ENCODE measurements around the gene PARD3B. TPM values are rescaled to one million over a fixed set of nuclear protein-coding genes. Genes with fewer than 3 reads are reported as not detected.

Gene PARD3B
- total and polyA plus RNA-seq, 2 of the 4 experiments (the other 2 are of a cell fraction) = 3.3 to 15.6 TPM

- 100% methylated on average over 1 of the region's 6 CpGs; no CpG with 5 or more reads in 1 of the 2 experiments for WGBS, 2 experiments (ENCODE audit: extremely low coverage in 2 of 2, insufficient read length in 1 of 2)
- CTCF ChIA-PET = no interaction called here
- dilution Hi-C loops (cut with HindIII; ENCODE audit: low sequenced_read_pairs, unreplicated experiment) = no loop called here
Observed at GRCh38 chr2:205500951-205501350, 955.7 kb downstream of the PARD3B start.

More at GRCh38 chr2:205500951-205501350, 955.7 kb downstream of the PARD3B start:
- H4K20me1 ChIP-seq (ENCODE audit: insufficient read depth, low read length) = no peaks in the 10 kb centered on the region
- intact Hi-C loops (cut with micrococcal nuclease) (no loop called here), in situ Hi-C loops (cut with MboI; ENCODE audit: low sequenced_read_pairs) (no loop called here)
- H2AK9ac ChIP-seq (replicated peaks; ENCODE audit: low read depth, low read length, poor library complexity) = no peak overlapping the region
- H2BK120ac ChIP-seq (ENCODE audit: low read depth, low read length) = no peak overlapping the region
- no peak overlapping the region for H3K4me3 ChIP-seq (ENCODE audit: insufficient read depth, low read depth, low read length)
- H3K18ac ChIP-seq (ENCODE audit: low read depth, low read length) = no peak overlapping the region
- no peak overlapping the region for H4K5ac ChIP-seq (ENCODE audit: low read depth, low read length)
- H3K4me1 ChIP-seq (ENCODE audit: control insufficient read depth, insufficient read depth, low read length) = peaks cover 8% of the 10 kb centered on the region
- no peaks in the 10 kb centered on the region for H3K27me3 ChIP-seq (ENCODE audit: control insufficient read depth, insufficient read depth, low read length)
- H3K4ac ChIP-seq (ENCODE audit: low read depth, low read length) = no peak overlapping the region
- no peak overlapping the region for H2BK5ac ChIP-seq (ENCODE audit: low read depth, low read length, poor library complexity, severe bottlenecking)
- no peak overlapping the region for H3K56ac ChIP-seq (ENCODE audit: extremely low read depth, insufficient read depth, low read length)
- H2AK5ac ChIP-seq (ENCODE audit: low read depth, low read length) = no peak overlapping the region
- no peak overlapping the region for H4K8ac ChIP-seq (ENCODE audit: low read depth in 2 of 2, low read length in 2 of 2)
- ATAC-seq (ENCODE audit: low read depth) (no peak), DNase-seq (no peak)
- H3K27ac ChIP-seq (ENCODE audit: insufficient read depth, low read length) = no peak overlapping the region
- no peak overlapping the region for H2BK20ac ChIP-seq (ENCODE audit: low read depth, low read length)
- H3K9ac ChIP-seq (ENCODE audit: low read depth, low read length) = no peak overlapping the region
- BruUV-seq (replicated peaks) = no TSS peak
- POLR2A ChIA-PET (ENCODE audit: unreplicated experiment) = no interaction called here
- no peak overlapping the region for H2BK15ac ChIP-seq (ENCODE audit: low read depth, low read length)
- no peak overlapping the region for H3K4me2 ChIP-seq (ENCODE audit: low read depth, low read length)
- H4K91ac ChIP-seq (ENCODE audit: insufficient read depth, low read depth, low read length) = no peak overlapping the region
- no peak overlapping the region for H3K14ac ChIP-seq (replicated peaks; ENCODE audit: low read depth, low read length)
- H3K9me3 ChIP-seq (ENCODE audit: control insufficient read depth, insufficient read depth, low read length) = no peaks in the 10 kb centered on the region
- H3K36me3 ChIP-seq (ENCODE audit: control insufficient read depth, insufficient read depth, low read length) = 0 out of 2 replicates have a peak, but pooled peaks cover 2% of the 10 kb centered on the region
- no peak overlapping the region for H2AFZ ChIP-seq (replicated peaks; ENCODE audit: low read length, poor library complexity)
- no peak overlapping the region for H3K23ac ChIP-seq (ENCODE audit: low read depth, low read length)
- no peak for TF ChIP-seq POLR2A (IDR thresholded peaks at IDR 0.05; ENCODE audit: low read depth, low read length)
- no peak for TF ChIP-seq RFX5 (IDR thresholded peaks at IDR 0.05; ENCODE audit: low read depth, low read length)
- TF ChIP-seq MXI1 (IDR thresholded peaks at IDR 0.05; ENCODE audit: borderline replicate concordance, low read depth, low read length) = no peak
- no peak for TF ChIP-seq MAFK (IDR thresholded peaks at IDR 0.05; ENCODE audit: low read depth, low read length)
- no peak for TF ChIP-seq ELK1 (IDR thresholded peaks at IDR 0.05; ENCODE audit: borderline replicate concordance, low read depth, low read length)
- TF ChIP-seq NFE2L2 (IDR thresholded peaks at IDR 0.05; ENCODE audit: low read depth, low read length) = no peak
- no peak for TF ChIP-seq BHLHE40 (IDR thresholded peaks at IDR 0.05; ENCODE audit: low read depth, low read length)
- TF ChIP-seq CEBPB (IDR thresholded peaks at IDR 0.05; ENCODE audit: low read depth, low read length) = no peak
- no peak for TF ChIP-seq RCOR1 (IDR thresholded peaks at IDR 0.05; ENCODE audit: insufficient replicate concordance, low read length)
- no peak for TF ChIP-seq CHD1 (IDR thresholded peaks at IDR 0.05; ENCODE audit: low read depth, low read length)
- TF ChIP-seq FOS (IDR thresholded peaks at IDR 0.05; ENCODE audit: low read depth, low read length) = no peak
- no peak for TF ChIP-seq SMC3 (IDR thresholded peaks at IDR 0.05; ENCODE audit: low read depth, low read length)
- TF ChIP-seq USF2 (IDR thresholded peaks at IDR 0.05; ENCODE audit: low read depth, low read length) = no peak
- no peak for TF ChIP-seq MAZ (IDR thresholded peaks at IDR 0.05; ENCODE audit: borderline replicate concordance, low read depth, low read length)
- no peak for TF ChIP-seq RAD21 (IDR thresholded peaks at IDR 0.05; ENCODE audit: low read length)
- TF ChIP-seq CTCF (conservative IDR thresholded peaks at IDR 0.05; ENCODE audit: low read depth, low read length) = no peak
- no peaks in the 10 kb centered on the region for H3K79me1 ChIP-seq (ENCODE audit: low read depth in 1 of 2, low read length in 2 of 2)
- H3K9me1 ChIP-seq (ENCODE audit: insufficient read depth, low read length) = peaks cover 3% of the 10 kb centered on the region; the same call in 1 of the 2 replicates
